ENCODE measurements around the gene GOSR1.
"Not testable (repeated sequence)": the region's sequence is repeated elsewhere in the genome, so short reads cannot be mapped to it uniquely, and the experiment has no call there.

GOSR1 gene

GRCh38 chr17:30555942-30556341 lies 78.7 kb downstream of the GOSR1 start:
- no peaks in the 10 kb centered on the region for H3K27me3 ChIP-seq
- intact Hi-C loops (cut with DNase I; ENCODE audit: low total_unique reads) = no loop called here
- TF ChIP-seq CTCF (IDR thresholded peaks at IDR 0.05) = no peak
- DNase-seq = no peak
- no peaks in the 10 kb centered on the region for H3K4me1 ChIP-seq
- H3K27ac ChIP-seq = no peak overlapping the region
- H3K36me3 ChIP-seq = no peaks in the 10 kb centered on the region
- no peak overlapping the region for H3K4me3 ChIP-seq
- no peaks in the 10 kb centered on the region for H3K9me3 ChIP-seq

GRCh38 chr17:30556374-30557332 lies 79.4 kb downstream of the GOSR1 start:
- Histone ChIP-seq H3K27ac (no peak overlapping the region), H3K27me3 (no peaks in the 10 kb centered on the region), H3K4me1 (no peaks in the 10 kb centered on the region), H3K9me3 (no peaks in the 10 kb centered on the region), H3K36me3 (no peaks in the 10 kb centered on the region), H3K4me3 (no peak overlapping the region)
- intact Hi-C loops (cut with DNase I; ENCODE audit: low total_unique reads) = no loop called here
- no peak for TF ChIP-seq CTCF (IDR thresholded peaks at IDR 0.05)
- DNase-seq = peak in 1 of 2 donors; percentile 60

GRCh38 chr17:30557916-30558685 lies 80.9 kb downstream of the GOSR1 start:
- no peaks in the 10 kb centered on the region for H3K27me3 ChIP-seq
- H3K36me3 ChIP-seq = no peaks in the 10 kb centered on the region
- no peaks in the 10 kb centered on the region for H3K9me3 ChIP-seq
- H3K27ac ChIP-seq = no peak overlapping the region
- intact Hi-C loops (cut with DNase I; ENCODE audit: low total_unique reads) = no loop called here
- DNase-seq = peak in 1 of 2 donors; percentile 19
- TF ChIP-seq CTCF (IDR thresholded peaks at IDR 0.05) = no peak
- no peak overlapping the region for H3K4me3 ChIP-seq
- no peaks in the 10 kb centered on the region for H3K4me1 ChIP-seq

- Histone ChIP-seq H3K36me3 (no peaks in the 10 kb centered on the region), H3K27me3 (no peaks in the 10 kb centered on the region), H3K4me1 (no peaks in the 10 kb centered on the region), H3K9me3 (no peaks in the 10 kb centered on the region), H3K4me3 (no peak overlapping the region), H3K27ac (no peak overlapping the region)
- no peak for TF ChIP-seq CTCF (IDR thresholded peaks at IDR 0.05)
- intact Hi-C loops (cut with DNase I; ENCODE audit: low total_unique reads) = no loop called here
- DNase-seq = peak in 1 of 2 donors; percentile 59
These were observed 81.7 kb downstream of the GOSR1 start for GRCh38 chr17:30558686-30559545.

- Histone ChIP-seq H3K9me3 (no peaks in the 10 kb centered on the region), H3K27me3 (no peaks in the 10 kb centered on the region), H3K27ac (no peak overlapping the region), H3K4me1 (no peaks in the 10 kb centered on the region), H3K4me3 (no peak overlapping the region), H3K36me3 (no peaks in the 10 kb centered on the region)
- TF ChIP-seq CTCF (IDR thresholded peaks at IDR 0.05) = no peak
- intact Hi-C loops (cut with DNase I; ENCODE audit: low total_unique reads) = no loop called here
- DNase-seq = no peak
These were observed 82.4 kb downstream of the GOSR1 start for GRCh38 chr17:30559656-30560055.

- H3K27ac ChIP-seq; intact Hi-C loops (cut with DNase I; ENCODE audit: low total_unique reads); H3K36me3 ChIP-seq; H3K9me3 ChIP-seq; H3K4me1 ChIP-seq; DNase-seq; H3K27me3 ChIP-seq; H3K4me3 ChIP-seq: not testable (repeated sequence)
These were observed 83.2 kb downstream of the GOSR1 start for GRCh38 chr17:30560117-30561026.

GRCh38 chr17:30561766-30562165 lies 84.6 kb downstream of the GOSR1 start:
- H3K27ac ChIP-seq; H3K36me3 ChIP-seq; intact Hi-C loops (cut with DNase I; ENCODE audit: low total_unique reads); H3K27me3 ChIP-seq; H3K4me1 ChIP-seq; H3K4me3 ChIP-seq; DNase-seq; H3K9me3 ChIP-seq: not testable (repeated sequence)

All from tibial artery (tissue), 4 donors.